NCI-H526 (cell line): ENCODE measurements around the gene PCSK5.
"Not testable (repeated sequence)": the region's sequence is repeated elsewhere in the genome, so short reads cannot be mapped to it uniquely, and the experiment has no call there.

ENCODE experiments used
- DNase-seq, 2 experiments: peaks; one replicate each; lab custom pipeline; 2025; lab: John Stamatoyannopoulos, UW

Gene PCSK5

GRCh38 chr9:76313771-76314170, 423.3 kb downstream of the PCSK5 start:
- no peak for DNase-seq

GRCh38 chr9:76314321-76314720, 423.8 kb downstream of the PCSK5 start:
- DNase-seq, result no peak

GRCh38 chr9:76316069-76316468, 425.6 kb downstream of the PCSK5 start:
- DNase-seq, result no peak

GRCh38 chr9:76319466-76319865, 429.0 kb downstream of the PCSK5 start:
- DNase-seq, result not testable (repeated sequence)

GRCh38 chr9:76321195-76321828, 430.8 kb downstream of the PCSK5 start:
- DNase-seq, result no peak

- no peak for DNase-seq
Measured at GRCh38 chr9:76322810-76323209, 432.3 kb downstream of the PCSK5 start.

- no peak for DNase-seq
Measured at GRCh38 chr9:76323490-76323889, 433.0 kb downstream of the PCSK5 start.

- not testable (repeated sequence) for DNase-seq
Measured at GRCh38 chr9:76324030-76324429, 433.6 kb downstream of the PCSK5 start.

GRCh38 chr9:76330034-76330433, 439.6 kb downstream of the PCSK5 start:
- no peak for DNase-seq

- DNase-seq, result no peak
Measured at GRCh38 chr9:76333388-76333787, 442.9 kb downstream of the PCSK5 start.

GRCh38 chr9:76333964-76334363, 443.5 kb downstream of the PCSK5 start:
- DNase-seq, result no peak

- DNase-seq, result no peak
Measured at GRCh38 chr9:76336027-76336426, 445.6 kb downstream of the PCSK5 start.

- no peak for DNase-seq
Measured at GRCh38 chr9:76338418-76338817, 447.9 kb downstream of the PCSK5 start.

GRCh38 chr9:76341616-76342015, 451.1 kb downstream of the PCSK5 start:
- no peak for DNase-seq

- DNase-seq, result no peak
Measured at GRCh38 chr9:76342201-76342600, 451.7 kb downstream of the PCSK5 start.

GRCh38 chr9:76342858-76343257, 452.4 kb downstream of the PCSK5 start:
- DNase-seq, result no peak

GRCh38 chr9:76349865-76350264, 459.4 kb downstream of the PCSK5 start:
- DNase-seq, result no peak

GRCh38 chr9:76351006-76351405, 460.5 kb downstream of the PCSK5 start:
- DNase-seq, result no peak

- DNase-seq, result no peak
Measured at GRCh38 chr9:76352026-76352620, 461.6 kb downstream of the PCSK5 start.

- DNase-seq, result no peak
Measured at GRCh38 chr9:76353280-76353679, 462.8 kb downstream of the PCSK5 start.

- no peak for DNase-seq
Measured at GRCh38 chr9:76354221-76354620, 463.7 kb downstream of the PCSK5 start.

- no peak for DNase-seq
Measured at GRCh38 chr9:76355886-76356285, 465.4 kb downstream of the PCSK5 start.

GRCh38 chr9:76357555-76357954, 467.1 kb downstream of the PCSK5 start:
- no peak for DNase-seq
